HG02678 (cell line): ENCODE data around the gene BCL6.

Experiments used
- ATAC-seq: cut with Tn5 transposase; IDR thresholded peaks from one replicate; pipeline ENCODE4 v1.9.1; 2021; ENCODE audit warnings: mild to moderate bottlenecking, moderate library complexity; ENCODE audit not compliant: unreplicated experiment

Gene BCL6

GRCh38 chr3:187739561-187740332, 5.5 kb downstream of the BCL6 start:
- peak; percentile 35 for ATAC-seq

GRCh38 chr3:187739094-187739560, 6.1 kb downstream of the BCL6 start:
- ATAC-seq: no peak

- ATAC-seq: peak; percentile 62
Observed at GRCh38 chr3:187738331-187739093, 6.8 kb downstream of the BCL6 start.

GRCh38 chr3:187738071-187738330, 7.3 kb downstream of the BCL6 start:
- ATAC-seq: no peak

- ATAC-seq: no peak
Observed at GRCh38 chr3:187737368-187738070, 7.7 kb downstream of the BCL6 start.

GRCh38 chr3:187737006-187737367, 8.3 kb downstream of the BCL6 start:
- ATAC-seq: no peak

GRCh38 chr3:187736418-187736871, 8.8 kb downstream of the BCL6 start:
- ATAC-seq: no peak

- ATAC-seq: no peak
Observed at GRCh38 chr3:187735837-187736236, 9.4 kb downstream of the BCL6 start.

GRCh38 chr3:187735383-187735782, 9.9 kb downstream of the BCL6 start:
- no peak for ATAC-seq

- ATAC-seq: no peak
Observed at GRCh38 chr3:187734841-187735240, 10.4 kb downstream of the BCL6 start.

GRCh38 chr3:187733371-187733770, 11.9 kb downstream of the BCL6 start:
- no peak for ATAC-seq

- ATAC-seq: no peak
Observed at GRCh38 chr3:187729598-187729997, 15.7 kb downstream of the BCL6 start.

- ATAC-seq: no peak
Observed at GRCh38 chr3:187728940-187729583, 16.2 kb downstream of the BCL6 start.

- no peak for ATAC-seq
Observed at GRCh38 chr3:187728248-187728647, 17.0 kb downstream of the BCL6 start.

GRCh38 chr3:187726564-187726963, 18.7 kb downstream of the BCL6 start:
- no peak for ATAC-seq

- no peak for ATAC-seq
Observed at GRCh38 chr3:187725653-187726370, 19.5 kb downstream of the BCL6 start.

GRCh38 chr3:187725224-187725623, 20.0 kb downstream of the BCL6 start:
- no peak for ATAC-seq

- ATAC-seq: no peak
Observed at GRCh38 chr3:187722206-187722612, 23.1 kb downstream of the BCL6 start.

- no peak for ATAC-seq
Observed at GRCh38 chr3:187721055-187721454, 24.2 kb downstream of the BCL6 start.

- no peak for ATAC-seq
Observed at GRCh38 chr3:187720337-187720670, 25.0 kb downstream of the BCL6 start.
